ENCODE results near the gene TMEM115.

The TMEM115 gene

GRCh38 chr3:50334339-50335075, 24.8 kb downstream of the TMEM115 start:
- peaks cover 61% of the 10 kb centered on the region for H3K36me3 ChIP-seq (ENCODE audit: low read depth)
- no peak for DNase-seq (ENCODE audit: low spot score)
- H3K27ac ChIP-seq (ENCODE audit: poor library complexity, severe bottlenecking), result peak overlapping the region; percentile 83
- TF ChIP-seq CTCF (IDR thresholded peaks at IDR 0.05; ENCODE audit: poor library complexity, severe bottlenecking), result no peak
- ATAC-seq (ENCODE audit: low read depth), result no peak
- no peaks in the 10 kb centered on the region for H3K9me3 ChIP-seq (ENCODE audit: severe bottlenecking)
- H3K4me3 ChIP-seq (ENCODE audit: severe bottlenecking), result no peak overlapping the region
- H3K27me3 ChIP-seq (ENCODE audit: insufficient read depth, poor library complexity, severe bottlenecking), result no peaks in the 10 kb centered on the region
- peaks cover 17% of the 10 kb centered on the region for H3K4me1 ChIP-seq (ENCODE audit: insufficient read depth, poor library complexity, severe bottlenecking)

- TF ChIP-seq CTCF (IDR thresholded peaks at IDR 0.05; ENCODE audit: poor library complexity, severe bottlenecking), result no peak
- Histone ChIP-seq H3K36me3 (ENCODE audit: low read depth) (peaks cover 65% of the 10 kb centered on the region), H3K27ac (ENCODE audit: poor library complexity, severe bottlenecking) (peak overlapping the region; percentile 83), H3K9me3 (ENCODE audit: severe bottlenecking) (no peaks in the 10 kb centered on the region), H3K27me3 (ENCODE audit: insufficient read depth, poor library complexity, severe bottlenecking) (no peaks in the 10 kb centered on the region), H3K4me3 (ENCODE audit: severe bottlenecking) (no peak overlapping the region), H3K4me1 (ENCODE audit: insufficient read depth, poor library complexity, severe bottlenecking) (peaks cover 17% of the 10 kb centered on the region)
- no peak for ATAC-seq (ENCODE audit: low read depth)
- DNase-seq (ENCODE audit: low spot score), result no peak
Measured at GRCh38 chr3:50333744-50334328, 25.5 kb downstream of the TMEM115 start.

GRCh38 chr3:50331364-50331907, 27.9 kb downstream of the TMEM115 start:
- no peak overlapping the region for H3K4me3 ChIP-seq (ENCODE audit: severe bottlenecking)
- no peaks in the 10 kb centered on the region for H3K27me3 ChIP-seq (ENCODE audit: insufficient read depth, poor library complexity, severe bottlenecking)
- no peaks in the 10 kb centered on the region for H3K9me3 ChIP-seq (ENCODE audit: severe bottlenecking)
- no peak overlapping the region for H3K27ac ChIP-seq (ENCODE audit: poor library complexity, severe bottlenecking)
- peaks cover 71% of the 10 kb centered on the region for H3K36me3 ChIP-seq (ENCODE audit: low read depth)
- ATAC-seq (ENCODE audit: low read depth), result no peak
- TF ChIP-seq CTCF (IDR thresholded peaks at IDR 0.05; ENCODE audit: poor library complexity, severe bottlenecking), result no peak
- DNase-seq (ENCODE audit: low spot score), result no peak
- H3K4me1 ChIP-seq (ENCODE audit: insufficient read depth, poor library complexity, severe bottlenecking), result peaks cover 15% of the 10 kb centered on the region

- ATAC-seq (ENCODE audit: low read depth) (no peak), DNase-seq (ENCODE audit: low spot score) (no peak)
- Histone ChIP-seq H3K36me3 (ENCODE audit: low read depth) (peaks cover 68% of the 10 kb centered on the region), H3K9me3 (ENCODE audit: severe bottlenecking) (no peaks in the 10 kb centered on the region), H3K4me1 (ENCODE audit: insufficient read depth, poor library complexity, severe bottlenecking) (peaks cover 10% of the 10 kb centered on the region), H3K4me3 (ENCODE audit: severe bottlenecking) (no peak overlapping the region), H3K27ac (ENCODE audit: poor library complexity, severe bottlenecking) (no peak overlapping the region), H3K27me3 (ENCODE audit: insufficient read depth, poor library complexity, severe bottlenecking) (no peaks in the 10 kb centered on the region)
- TF ChIP-seq CTCF (IDR thresholded peaks at IDR 0.05; ENCODE audit: poor library complexity, severe bottlenecking), result no peak
Measured at GRCh38 chr3:50330330-50330729, 29.0 kb downstream of the TMEM115 start.
